HUES6 (cell line): ENCODE data around the gene PI4KA.
"Not testable (repeated sequence)": the region's sequence is repeated elsewhere in the genome, so short reads cannot be mapped to it uniquely, and the experiment has no call there.

Experiments
- H3K27ac ChIP-seq: 2 replicates; pipeline ENCODE4 v1.7.0; 2013; ENCODE audit warnings: low read depth, mild to moderate bottlenecking, low read length, inconsistent platforms
- H3K27me3 ChIP-seq: 2 replicates; pipeline ENCODE4 v1.6.1; 2013; ENCODE audit warnings: low read length; ENCODE audit not compliant: control insufficient read depth, insufficient read depth
- H3K36me3 ChIP-seq: 2 replicates; pipeline ENCODE4 v1.6.1; 2013; ENCODE audit warnings: low read length; ENCODE audit not compliant: control insufficient read depth, insufficient read depth
- H3K4me1 ChIP-seq: 2 replicates; pipeline ENCODE4 v1.6.1; 2013; ENCODE audit warnings: low read length; ENCODE audit not compliant: control insufficient read depth, insufficient read depth
- H3K4me3 ChIP-seq: 2 replicates; pipeline ENCODE4 v1.5.1; 2013; ENCODE audit warnings: low read depth, low read length
- H3K9ac ChIP-seq: one replicate; pipeline ENCODE4 v1.6.1; 2013; ENCODE audit warnings: mild to moderate bottlenecking, low read length
- H3K9me3 ChIP-seq: 2 replicates; pipeline ENCODE4 v1.6.1; 2013; ENCODE audit warnings: low read depth, low read length; ENCODE audit not compliant: control insufficient read depth, insufficient read depth

The PI4KA gene

GRCh38 chr22:20725987-20726558 is 132.5 kb downstream of the PI4KA start:
- Histone ChIP-seq H3K4me1 (no peaks in the 10 kb centered on the region), H3K9me3 (no peaks in the 10 kb centered on the region), H3K27me3 (no peaks in the 10 kb centered on the region), H3K27ac (no peak overlapping the region), H3K4me3 (no peak overlapping the region), H3K9ac (no peak overlapping the region), H3K36me3 (peaks cover 36% of the 10 kb centered on the region)

GRCh38 chr22:20724676-20725454 is 133.7 kb downstream of the PI4KA start:
- no peaks in the 10 kb centered on the region for H3K27me3 ChIP-seq
- no peak overlapping the region for H3K9ac ChIP-seq
- no peak overlapping the region for H3K27ac ChIP-seq
- H3K36me3 ChIP-seq: peaks cover 35% of the 10 kb centered on the region
- no peak overlapping the region for H3K4me3 ChIP-seq
- no peaks in the 10 kb centered on the region for H3K9me3 ChIP-seq
- H3K4me1 ChIP-seq: no peaks in the 10 kb centered on the region

- H3K4me1 ChIP-seq: no peaks in the 10 kb centered on the region
- H3K4me3 ChIP-seq: no peak overlapping the region
- H3K27me3 ChIP-seq: no peaks in the 10 kb centered on the region
- H3K36me3 ChIP-seq: peaks cover 4% of the 10 kb centered on the region
- H3K9me3 ChIP-seq: no peaks in the 10 kb centered on the region
- no peak overlapping the region for H3K9ac ChIP-seq
- no peak overlapping the region for H3K27ac ChIP-seq
Observed at GRCh38 chr22:20721409-20722218, 137.0 kb downstream of the PI4KA start.

GRCh38 chr22:20720692-20721408 is 137.8 kb downstream of the PI4KA start:
- Histone ChIP-seq H3K27ac (no peak overlapping the region), H3K9me3 (no peaks in the 10 kb centered on the region), H3K4me3 (no peak overlapping the region), H3K4me1 (no peaks in the 10 kb centered on the region), H3K36me3 (no peaks in the 10 kb centered on the region; the same call in 1 of the 2 replicates), H3K27me3 (no peaks in the 10 kb centered on the region), H3K9ac (no peak overlapping the region)

- H3K4me1 ChIP-seq, H3K9ac ChIP-seq, H3K27ac ChIP-seq, H3K4me3 ChIP-seq, H3K36me3 ChIP-seq, H3K27me3 ChIP-seq, H3K9me3 ChIP-seq: not testable (repeated sequence)
Observed at GRCh38 chr22:20718727-20719126, 139.9 kb downstream of the PI4KA start.

- not testable (repeated sequence) for H3K9me3 ChIP-seq, H3K4me1 ChIP-seq, H3K36me3 ChIP-seq, H3K9ac ChIP-seq, H3K27ac ChIP-seq, H3K27me3 ChIP-seq, H3K4me3 ChIP-seq
Observed at GRCh38 chr22:20717981-20718380, 140.6 kb downstream of the PI4KA start.

GRCh38 chr22:20717213-20717866 is 141.3 kb downstream of the PI4KA start:
- not testable (repeated sequence) for H3K27me3 ChIP-seq, H3K27ac ChIP-seq, H3K9ac ChIP-seq, H3K9me3 ChIP-seq, H3K4me3 ChIP-seq, H3K36me3 ChIP-seq, H3K4me1 ChIP-seq

GRCh38 chr22:20713116-20713515 is 145.5 kb downstream of the PI4KA start:
- H3K27ac ChIP-seq, H3K36me3 ChIP-seq, H3K9ac ChIP-seq, H3K27me3 ChIP-seq, H3K9me3 ChIP-seq, H3K4me3 ChIP-seq, H3K4me1 ChIP-seq: not testable (repeated sequence)

- not testable (repeated sequence) for H3K4me3 ChIP-seq, H3K27me3 ChIP-seq, H3K9me3 ChIP-seq, H3K4me1 ChIP-seq, H3K27ac ChIP-seq, H3K36me3 ChIP-seq, H3K9ac ChIP-seq
Observed at GRCh38 chr22:20709966-20710365, 148.6 kb downstream of the PI4KA start.

- H3K4me1 ChIP-seq, H3K9me3 ChIP-seq, H3K36me3 ChIP-seq, H3K9ac ChIP-seq, H3K27ac ChIP-seq, H3K4me3 ChIP-seq: not testable (repeated sequence)
- peaks cover 14% of the 10 kb centered on the region for H3K27me3 ChIP-seq
Observed at GRCh38 chr22:20707549-20708118, 151.0 kb downstream of the PI4KA start.
